ENCODE results near the gene ALDH2.

DNA sequence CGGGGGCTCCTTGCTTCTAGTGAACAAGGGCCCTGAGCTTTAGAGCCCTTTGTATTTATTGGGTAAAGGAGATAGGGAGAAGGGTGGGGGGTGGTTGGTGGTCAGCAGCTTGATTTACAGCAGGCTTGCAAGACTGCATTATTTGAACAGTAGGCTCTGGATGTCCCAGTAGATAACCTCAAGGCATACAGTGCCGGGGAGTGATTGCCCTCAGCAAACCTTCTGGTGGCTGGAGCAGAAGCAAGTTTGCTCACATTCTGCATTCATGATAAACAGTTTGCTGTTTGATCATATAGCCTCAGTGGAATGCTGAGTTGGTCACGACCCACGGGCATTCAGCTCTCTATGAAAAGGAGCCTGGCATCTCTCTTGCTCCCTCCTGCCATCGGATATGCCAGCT is 58.8 kb downstream of the ALDH2 start:
- TF ChIP-seq EZH2phosphoT487 (IDR thresholded peaks at IDR 0.05; ENCODE audit: insufficient read depth, low read depth) (no peak), EZH2 (IDR thresholded peaks at IDR 0.05; ENCODE audit: insufficient read depth, poor library complexity, severe bottlenecking) (no peak)

Measured in GM23248 (cell line).